BLaER1 treated with 17β-estradiol and CSF1 and Interleukin-3, amounts not matched to agents 10 nM and 100 nM (cell line): ENCODE results near the gene KCTD12.
A peak's percentile ranks its signal among the peaks of the same experiment; 100 is the strongest.

ENCODE experiments used
- H3K27ac ChIP-seq, 11 experiments: shearing (Covaris generic); formaldehyde crosslinking; 2 replicates each; pipeline ENCODE4 v1.8.1; 2022
- H3K27me3 ChIP-seq, 11 experiments: shearing (Covaris generic); formaldehyde crosslinking; 2 replicates each; pipeline ENCODE4 v1.8.1; 2022
- H3K36me3 ChIP-seq, 11 experiments: shearing (Covaris generic); formaldehyde crosslinking; 2 replicates each; pipeline ENCODE4 v1.8.1; 2022
- H3K4me1 ChIP-seq, 10 experiments: shearing (Covaris generic); formaldehyde crosslinking; 2 replicates each; pipeline ENCODE4 v1.8.1; 2022
- H3K4me2 ChIP-seq, 11 experiments: shearing (Covaris generic); formaldehyde crosslinking; 2 replicates each; pipeline ENCODE4 v1.8.1; 2022
- H3K4me3 ChIP-seq, 10 experiments: shearing (Covaris generic); formaldehyde crosslinking; 2 replicates each; pipeline ENCODE4 v1.8.1; 2022
- H3K9ac ChIP-seq, 11 experiments: shearing (Covaris generic); formaldehyde crosslinking; 2 replicates each; pipeline ENCODE4 v1.8.1; 2022
- H3K9me3 ChIP-seq, 11 experiments: shearing (Covaris generic); formaldehyde crosslinking; replicated peaks in 1 of 11; 2 replicates each; pipeline ENCODE4 v1.8.1; 2022
- H4K20me1 ChIP-seq, 11 experiments: shearing (Covaris generic); formaldehyde crosslinking; 2 replicates each; pipeline ENCODE4 v1.8.1; 2022
- Cebpa-rat ChIP-seq, 11 experiments: shearing (Covaris generic); IDR thresholded peaks; 2 replicates each; pipeline ENCODE4 v1.8.1; 2022

KCTD12 gene

GRCh38 chr13:76883236-76883635, 3.0 kb downstream of the KCTD12 start:
- TF ChIP-seq Cebpa-rat (IDR thresholded peaks at IDR 0.05): no peak
- peaks cover 30 to 65% (median 48%) of the 10 kb centered on the region in 10 experiments for H3K4me1 ChIP-seq
- peak overlapping the region in 9 of 10 experiments; percentile 84 to 99 (median 96); a peak in 18 of 20 replicates for H3K4me3 ChIP-seq
- H3K27me3 ChIP-seq: no peaks in the 10 kb centered on the region
- peak overlapping the region; percentile 56 to 98 (median 92) for H3K4me2 ChIP-seq
- peak overlapping the region; percentile 81 to 98 (median 96) for H3K27ac ChIP-seq
- peaks cover 0 to 36% (median 5%) of the 10 kb centered on the region in 11 experiments; a peak in 8 of 22 replicates for H3K9me3 ChIP-seq
- peaks cover 0 to 23% (median 19%) of the 10 kb centered on the region in 11 experiments; a peak in 13 of 22 replicates for H4K20me1 ChIP-seq
- peak overlapping the region; percentile 21 to 99 (median 94); a peak in 21 of 22 replicates for H3K9ac ChIP-seq
- peaks cover 0 to 47% (median 35%) of the 10 kb centered on the region in 11 experiments; a peak in 15 of 22 replicates for H3K36me3 ChIP-seq

- H3K9me3 ChIP-seq: peaks cover 0 to 44% (median 5%) of the 10 kb centered on the region in 11 experiments; a peak in 9 of 22 replicates
- H3K9ac ChIP-seq: peak overlapping the region; percentile 63 to 99 (median 94)
- H4K20me1 ChIP-seq: peaks cover 0 to 23% (median 19%) of the 10 kb centered on the region in 11 experiments; a peak in 13 of 22 replicates
- peak overlapping the region; percentile 81 to 98 (median 96) for H3K27ac ChIP-seq
- H3K4me2 ChIP-seq: peak overlapping the region; percentile 39 to 98 (median 82)
- H3K36me3 ChIP-seq: peaks cover 0 to 47% (median 36%) of the 10 kb centered on the region in 11 experiments; a peak in 15 of 22 replicates
- peaks cover 36 to 66% (median 49%) of the 10 kb centered on the region in 10 experiments for H3K4me1 ChIP-seq
- TF ChIP-seq Cebpa-rat (IDR thresholded peaks at IDR 0.05): peak; percentile 25 to 89 (median 72); a peak in 18 of 22 replicates
- H3K4me3 ChIP-seq: peak overlapping the region in 8 of 10 experiments; percentile 84 to 99 (median 97); a peak in 17 of 20 replicates
- no peaks in the 10 kb centered on the region for H3K27me3 ChIP-seq
Observed at GRCh38 chr13:76882431-76882830, 3.8 kb downstream of the KCTD12 start.

- H3K4me1 ChIP-seq: peaks cover 33 to 59% (median 45%) of the 10 kb centered on the region in 10 experiments
- H3K27ac ChIP-seq: peak overlapping the region; percentile 89 to 98 (median 96)
- peak overlapping the region in 7 of 10 experiments; percentile 18 to 99 (median 84); a peak in 10 of 20 replicates for H3K4me3 ChIP-seq
- peaks cover 0 to 48% (median 5%) of the 10 kb centered on the region in 11 experiments; a peak in 9 of 22 replicates for H3K9me3 ChIP-seq
- peak in 2 of 11 experiments; percentile 21 to 33; a peak in 1 of 22 replicates for TF ChIP-seq Cebpa-rat (IDR thresholded peaks at IDR 0.05)
- H3K9ac ChIP-seq: peak overlapping the region; percentile 72 to 98 (median 83)
- peaks cover 0 to 11% (median 8%) of the 10 kb centered on the region in 11 experiments; a peak in 12 of 22 replicates for H4K20me1 ChIP-seq
- peaks cover 0 to 45% (median 36%) of the 10 kb centered on the region in 11 experiments; a peak in 15 of 22 replicates for H3K36me3 ChIP-seq
- H3K27me3 ChIP-seq: no peaks in the 10 kb centered on the region
- peak overlapping the region; percentile 43 to 98 (median 80); a peak in 21 of 22 replicates for H3K4me2 ChIP-seq
Observed at GRCh38 chr13:76879883-76880270, 6.3 kb downstream of the KCTD12 start.

GRCh38 chr13:76879203-76879882, 6.9 kb downstream of the KCTD12 start:
- H3K4me3 ChIP-seq: peak overlapping the region in 6 of 10 experiments; percentile 18 to 99 (median 91); a peak in 9 of 20 replicates

GRCh38 chr13:76878043-76878442, 8.2 kb downstream of the KCTD12 start:
- no peaks in the 10 kb centered on the region for H3K27me3 ChIP-seq
- H3K27ac ChIP-seq: peak overlapping the region; percentile 89 to 98 (median 96)
- no peak for TF ChIP-seq Cebpa-rat (IDR thresholded peaks at IDR 0.05)
- no peaks in the 10 kb centered on the region; a peak in 1 of 22 replicates for H4K20me1 ChIP-seq
- H3K4me1 ChIP-seq: peaks cover 23 to 74% (median 53%) of the 10 kb centered on the region in 10 experiments
- peaks cover 0 to 36% (median 5%) of the 10 kb centered on the region in 11 experiments; a peak in 9 of 22 replicates for H3K9me3 ChIP-seq
- H3K9ac ChIP-seq: peak overlapping the region in 6 of 11 experiments; percentile 14 to 98 (median 79); a peak in 8 of 22 replicates
- peaks cover 0 to 29% (median 23%) of the 10 kb centered on the region in 11 experiments; a peak in 13 of 22 replicates for H3K36me3 ChIP-seq
- H3K4me3 ChIP-seq: 0 out of 20 replicates have a peak overlapping the region, but pooled peaks of 1 of the 10 experiments have one; percentile 50
- peak overlapping the region in 8 of 11 experiments; percentile 66 to 93 (median 79); a peak in 14 of 22 replicates for H3K4me2 ChIP-seq

More at GRCh38 chr13:76879203-76879882, 6.9 kb downstream of the KCTD12 start:
- peak; percentile 85 to 96 (median 91) for TF ChIP-seq Cebpa-rat (IDR thresholded peaks at IDR 0.05)
- Histone ChIP-seq H3K9me3 (peaks cover 0 to 46% (median 5%) of the 10 kb centered on the region in 11 experiments; a peak in 9 of 22 replicates), H3K4me2 (peak overlapping the region; percentile 43 to 98 (median 80); a peak in 21 of 22 replicates), H3K27ac (peak overlapping the region; percentile 89 to 98 (median 96)), H4K20me1 (peaks cover 0 to 6% (median 3%) of the 10 kb centered on the region in 11 experiments; a peak in 10 of 22 replicates), H3K27me3 (no peaks in the 10 kb centered on the region), H3K9ac (peak overlapping the region; percentile 72 to 98 (median 83)), H3K4me1 (peaks cover 34 to 61% (median 50%) of the 10 kb centered on the region in 10 experiments), H3K36me3 (peaks cover 0 to 40% (median 33%) of the 10 kb centered on the region in 11 experiments; a peak in 15 of 22 replicates)

GRCh38 chr13:76875271-76875815, 10.9 kb downstream of the KCTD12 start:
- Histone ChIP-seq H3K4me3 (no peak overlapping the region), H3K27me3 (no peaks in the 10 kb centered on the region), H3K27ac (peak overlapping the region in 6 of 11 experiments; percentile 19 to 72 (median 56); a peak in 10 of 22 replicates), H3K9me3 (peaks cover 0 to 19% (median 0%) of the 10 kb centered on the region in 11 experiments; a peak in 7 of 22 replicates), H3K4me2 (peak overlapping the region in 4 of 11 experiments; percentile 55 to 79 (median 69); a peak in 5 of 22 replicates), H4K20me1 (no peaks in the 10 kb centered on the region), H3K36me3 (peaks cover 0 to 10% (median 0%) of the 10 kb centered on the region in 11 experiments; a peak in 5 of 22 replicates), H3K4me1 (peaks cover 12 to 86% (median 49%) of the 10 kb centered on the region in 10 experiments; a peak in 18 of 20 replicates), H3K9ac (no peak overlapping the region)
- TF ChIP-seq Cebpa-rat (IDR thresholded peaks at IDR 0.05): no peak

GRCh38 chr13:76874479-76874878, 11.7 kb downstream of the KCTD12 start:
- Histone ChIP-seq H3K4me2 (peak overlapping the region in 6 of 11 experiments; percentile 18 to 79 (median 62); a peak in 11 of 22 replicates), H3K27me3 (no peaks in the 10 kb centered on the region), H3K9ac (peak overlapping the region in 5 of 11 experiments; percentile 1 to 37 (median 27); a peak in 5 of 22 replicates), H3K27ac (peak overlapping the region in 7 of 11 experiments; percentile 19 to 72 (median 58); a peak in 12 of 22 replicates), H3K9me3 (peaks cover 0 to 19% (median 0%) of the 10 kb centered on the region in 11 experiments; a peak in 7 of 22 replicates), H3K4me1 (peaks cover 5 to 79% (median 42%) of the 10 kb centered on the region in 10 experiments; a peak in 16 of 20 replicates), H4K20me1 (no peaks in the 10 kb centered on the region), H3K4me3 (0 out of 20 replicates have a peak overlapping the region, but pooled peaks of 1 of the 10 experiments have one; percentile 17), H3K36me3 (peaks cover 0 to 10% (median 0%) of the 10 kb centered on the region in 11 experiments; a peak in 4 of 22 replicates)
- no peak for TF ChIP-seq Cebpa-rat (IDR thresholded peaks at IDR 0.05)
